ENCODE data around the gene MCCC2.
"Not testable (repeated sequence)": the region's sequence is repeated elsewhere in the genome, so short reads cannot be mapped to it uniquely, and the experiment has no call there.

The MCCC2 gene

GRCh38 chr5:71586941-71587765 is at the start of gene MCCC2:
Gene MCCC2, plus strand, starts transcription at chr5:71587340. Its CDS starts 86 bp downstream, at chr5:71587426.
- peak; percentile 92 to 94 for DNase-seq (ENCODE audit: low read depth in 2 of 2)

- DNase-seq (ENCODE audit: low read depth in 2 of 2) = no peak
Observed at GRCh38 chr5:71537687-71538086, 49.5 kb upstream of the MCCC2 start.

- DNase-seq (ENCODE audit: low read depth in 2 of 2) = not testable (repeated sequence)
Observed at GRCh38 chr5:71550885-71551284, 36.3 kb upstream of the MCCC2 start.

- DNase-seq (ENCODE audit: low read depth in 2 of 2) = not testable (repeated sequence)
Observed at GRCh38 chr5:71551582-71551981, 35.6 kb upstream of the MCCC2 start.

GRCh38 chr5:71552026-71552749 is 35.0 kb upstream of the MCCC2 start:
- DNase-seq (ENCODE audit: low read depth in 2 of 2) = not testable (repeated sequence)

GRCh38 chr5:71563161-71563560 is 24.0 kb upstream of the MCCC2 start:
- DNase-seq (ENCODE audit: low read depth in 2 of 2) = no peak

GRCh38 chr5:71564895-71565294 is 22.2 kb upstream of the MCCC2 start:
- DNase-seq (ENCODE audit: low read depth in 2 of 2) = no peak

- DNase-seq (ENCODE audit: low read depth in 2 of 2) = no peak
Observed at GRCh38 chr5:71569748-71570509, 17.2 kb upstream of the MCCC2 start.

- DNase-seq (ENCODE audit: low read depth in 2 of 2) = not testable (repeated sequence)
Observed at GRCh38 chr5:71571811-71572210, 15.3 kb upstream of the MCCC2 start.

GRCh38 chr5:71573591-71573990 is 13.5 kb upstream of the MCCC2 start:
- DNase-seq (ENCODE audit: low read depth in 2 of 2) = no peak

GRCh38 chr5:71575588-71575987 is 11.6 kb upstream of the MCCC2 start:
- DNase-seq (ENCODE audit: low read depth in 2 of 2) = not testable (repeated sequence)

- DNase-seq (ENCODE audit: low read depth in 2 of 2) = no peak
Observed at GRCh38 chr5:71576241-71576640, 10.9 kb upstream of the MCCC2 start.

- DNase-seq (ENCODE audit: low read depth in 2 of 2) = not testable (repeated sequence)
Observed at GRCh38 chr5:71577839-71578238, 9.3 kb upstream of the MCCC2 start.

GRCh38 chr5:71582945-71583584 is 4.1 kb upstream of the MCCC2 start:
- no peak for DNase-seq (ENCODE audit: low read depth in 2 of 2)

GRCh38 chr5:71586052-71586940 is 844 bp upstream of the MCCC2 start:
- DNase-seq (ENCODE audit: low read depth in 2 of 2) = no peak

- DNase-seq (ENCODE audit: low read depth in 2 of 2) = no peak
Observed at GRCh38 chr5:71587766-71588532, 809 bp downstream of the MCCC2 start.

GRCh38 chr5:71588533-71588885 is 1.4 kb downstream of the MCCC2 start:
- DNase-seq (ENCODE audit: low read depth in 2 of 2) = no peak

GRCh38 chr5:71589903-71590302 is 2.8 kb downstream of the MCCC2 start:
- DNase-seq (ENCODE audit: low read depth in 2 of 2) = no peak

GRCh38 chr5:71591100-71591499 is 4.0 kb downstream of the MCCC2 start:
- DNase-seq (ENCODE audit: low read depth in 2 of 2) = no peak

GRCh38 chr5:71596169-71596568 is 9.0 kb downstream of the MCCC2 start:
- no peak for DNase-seq (ENCODE audit: low read depth in 2 of 2)
